GM19351 (cell line): ENCODE results near the gene SIAH1.
"Not testable (repeated sequence)": the region's sequence is repeated elsewhere in the genome, so short reads cannot be mapped to it uniquely, and the experiment has no call there.

Experiments used
- ATAC-seq: cut with Tn5 transposase; IDR thresholded peaks from one replicate; pipeline ENCODE4 v1.9.1; 2021; ENCODE audit warnings: mild to moderate bottlenecking, moderate library complexity; ENCODE audit not compliant: unreplicated experiment

The SIAH1 gene

GRCh38 chr16:48393485-48394354 is 8.5 kb upstream of the SIAH1 start:
- ATAC-seq = no peak

- ATAC-seq = no peak
These were observed 7.2 kb upstream of the SIAH1 start for GRCh38 chr16:48392407-48392806.

- ATAC-seq = no peak
These were observed 1.5 kb upstream of the SIAH1 start for GRCh38 chr16:48386559-48387312.

- peak; percentile 56 for ATAC-seq
These were observed 527 bp downstream of the SIAH1 start for GRCh38 chr16:48384520-48385252.

DNA sequence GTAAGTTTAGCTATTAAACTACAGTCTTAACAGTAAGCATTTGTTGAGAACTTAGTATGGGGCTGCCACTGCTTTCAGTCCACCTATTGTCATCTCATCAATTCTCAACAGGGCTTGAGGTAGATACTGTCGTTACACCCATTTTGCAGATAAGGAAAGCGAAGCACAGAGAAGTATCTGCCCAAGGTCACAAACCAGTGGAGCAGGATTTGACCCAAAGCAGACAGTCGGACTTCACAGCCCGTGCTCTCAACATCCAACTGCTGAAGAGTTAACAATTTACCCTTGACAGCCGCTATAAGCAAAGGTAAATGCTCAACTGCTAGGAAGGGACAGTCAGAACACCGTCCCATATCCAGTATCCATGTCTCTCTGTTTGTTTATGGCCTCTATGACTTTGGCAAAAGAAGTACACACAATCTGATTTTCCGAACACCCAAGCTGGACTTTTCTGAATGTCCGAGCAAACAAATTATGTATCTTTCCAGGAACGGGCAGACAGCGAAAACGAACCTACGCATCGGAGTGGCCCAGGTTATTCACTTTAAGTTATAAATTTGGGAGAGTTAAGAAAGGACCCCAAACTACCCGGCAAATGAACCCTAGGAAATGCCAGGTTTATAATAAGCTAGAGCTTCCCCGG is 1.2 kb downstream of the SIAH1 start:
- no peak for ATAC-seq

DNA sequence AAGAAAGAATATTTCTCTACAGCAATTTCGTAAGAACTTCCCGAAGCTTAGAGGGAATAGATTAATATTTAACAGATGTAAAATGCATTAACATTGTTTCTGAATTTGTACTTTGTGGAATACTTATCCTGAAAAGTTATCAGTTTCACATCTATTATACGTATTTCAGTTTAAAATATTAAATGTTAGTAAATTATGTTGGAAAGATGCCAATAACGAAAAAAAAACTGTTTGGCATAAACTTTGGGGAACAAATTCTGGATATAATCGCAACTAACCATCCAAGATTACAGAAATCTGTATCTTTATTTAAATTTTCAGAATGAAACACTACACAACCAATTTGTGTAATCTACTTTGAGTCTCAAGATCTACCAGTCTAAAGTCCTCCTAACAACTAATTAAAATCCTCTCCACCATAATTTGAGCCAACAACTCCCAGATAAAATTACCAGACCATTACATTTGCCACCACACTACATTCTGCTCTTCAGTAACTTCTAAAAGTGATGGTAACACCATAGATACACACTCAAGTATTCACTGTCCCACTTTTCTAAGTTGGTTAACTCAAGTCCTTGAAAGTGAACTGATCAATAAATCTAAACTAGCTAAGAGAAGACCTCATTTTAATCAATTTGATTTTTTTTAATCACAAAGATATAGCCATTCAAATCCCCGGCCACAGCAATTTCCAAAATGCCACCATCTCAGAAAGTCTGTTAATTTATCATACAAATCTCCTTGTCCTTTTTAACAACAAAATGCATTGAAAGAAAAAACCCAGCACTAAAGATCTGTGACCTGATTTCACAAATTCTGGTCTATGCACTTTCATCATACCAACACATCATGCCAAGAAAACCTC is 2.0 kb downstream of the SIAH1 start:
- no peak for ATAC-seq

- no peak for ATAC-seq
These were observed 3.1 kb downstream of the SIAH1 start for GRCh38 chr16:48382131-48382530.

GRCh38 chr16:48381201-48381600 is 4.0 kb downstream of the SIAH1 start:
- ATAC-seq = no peak

DNA sequence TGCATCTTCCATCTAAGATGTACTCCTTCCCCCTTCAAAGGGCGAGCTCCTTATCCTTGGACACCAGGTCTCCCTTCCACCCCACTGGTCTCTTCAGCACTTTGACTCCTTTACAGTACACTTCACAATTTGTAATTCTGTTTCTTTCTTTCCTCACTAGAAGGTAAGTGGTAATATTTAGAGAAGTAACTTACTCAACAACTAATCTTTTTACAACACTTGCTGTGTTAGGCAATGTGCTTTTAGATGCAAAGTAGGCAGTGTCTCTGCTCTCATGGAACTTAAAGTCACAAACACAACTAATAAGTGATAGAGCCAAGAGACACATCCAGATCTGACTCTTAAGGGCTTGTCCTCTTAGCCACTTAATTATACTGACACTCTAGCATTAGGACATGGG is 6.4 kb downstream of the SIAH1 start:
- no peak for ATAC-seq

- ATAC-seq = no peak
These were observed 6.9 kb downstream of the SIAH1 start for GRCh38 chr16:48378276-48378675.

GRCh38 chr16:48377301-48377700 is 7.9 kb downstream of the SIAH1 start:
- ATAC-seq = not testable (repeated sequence)

- no peak for ATAC-seq
These were observed 11.0 kb downstream of the SIAH1 start for GRCh38 chr16:48374255-48374654.

- ATAC-seq = no peak
These were observed 11.8 kb downstream of the SIAH1 start for GRCh38 chr16:48373258-48374029.

- no peak for ATAC-seq
These were observed 12.5 kb downstream of the SIAH1 start for GRCh38 chr16:48372744-48373143.

- no peak for ATAC-seq
These were observed 13.8 kb downstream of the SIAH1 start for GRCh38 chr16:48371393-48371780.

- ATAC-seq = not testable (repeated sequence)
These were observed 14.4 kb downstream of the SIAH1 start for GRCh38 chr16:48370668-48371392.

- no peak for ATAC-seq
These were observed 15.0 kb downstream of the SIAH1 start for GRCh38 chr16:48370229-48370628.

DNA sequence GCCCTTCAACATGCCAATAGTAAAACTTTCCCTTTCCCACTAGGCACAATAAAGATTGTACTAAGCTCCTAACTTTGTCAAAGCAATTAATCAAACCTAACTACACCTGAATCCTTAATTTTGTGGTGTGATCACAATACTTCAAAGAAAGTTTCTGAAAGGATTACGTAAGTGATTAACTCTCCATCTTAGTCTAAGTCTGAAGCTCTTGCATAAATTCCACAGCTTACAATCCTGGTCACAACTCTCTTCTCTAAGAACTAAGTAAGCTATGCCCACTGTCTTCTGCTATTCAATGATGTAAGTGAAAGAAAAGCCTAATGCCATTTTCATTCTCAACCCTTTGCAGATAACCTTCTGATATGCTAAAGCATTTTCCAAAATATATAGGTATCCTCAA is 15.4 kb downstream of the SIAH1 start:
- ATAC-seq = no peak
